Mucosa of stomach (tissue), 1 donor: ENCODE data around the gene TPRA1.
"Not testable (repeated sequence)": the region's sequence is repeated elsewhere in the genome, so short reads cannot be mapped to it uniquely, and the experiment has no call there.

Source experiments
- H3K27me3 ChIP-seq: one replicate; pipeline ENCODE4 v1.7.0; 2013; ENCODE audit warnings: mild to moderate bottlenecking, low read length; ENCODE audit not compliant: control insufficient read depth, insufficient read depth
- H3K36me3 ChIP-seq: one replicate; pipeline ENCODE4 v1.7.0; 2013; ENCODE audit warnings: low read length; ENCODE audit not compliant: control insufficient read depth, insufficient read depth
- H3K4me1 ChIP-seq: one replicate; pipeline ENCODE4 v1.7.0; 2013; ENCODE audit warnings: mild to moderate bottlenecking, low read length; ENCODE audit not compliant: control insufficient read depth, insufficient read depth
- H3K4me3 ChIP-seq: one replicate; pipeline ENCODE4 v1.7.0; 2013; ENCODE audit warnings: low read length
- H3K9ac ChIP-seq: one replicate; pipeline ENCODE4 v1.7.0; 2013; ENCODE audit warnings: mild to moderate bottlenecking, low read length, moderate library complexity
- H3K9me3 ChIP-seq: one replicate; pipeline ENCODE4 v1.7.0; 2013; ENCODE audit warnings: mild to moderate bottlenecking, low read length, moderate library complexity; ENCODE audit not compliant: control insufficient read depth
- donor health status: Pancreatic carcinoma.

The TPRA1 gene

DNA sequence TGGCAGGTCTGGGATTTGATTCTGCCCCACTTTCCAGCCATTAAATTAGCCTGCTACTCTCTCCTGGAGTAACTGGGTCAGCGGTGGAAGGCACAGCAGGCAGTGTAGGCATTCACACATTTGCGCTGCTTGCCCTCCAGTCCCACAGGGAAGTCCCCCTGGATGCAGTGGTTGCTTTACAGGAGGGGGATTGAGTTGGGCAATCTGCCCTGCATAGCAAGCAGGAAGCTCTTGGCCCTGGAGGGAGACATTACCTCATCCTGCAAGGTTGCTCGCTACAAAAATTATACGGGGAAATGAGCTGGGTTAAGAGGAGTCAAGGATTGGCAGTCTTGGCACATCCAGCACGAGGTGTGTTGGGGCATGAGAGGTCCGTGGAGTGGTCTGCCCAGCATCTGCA is 22.4 kb upstream of the TPRA1 start:
- Histone ChIP-seq H3K27me3 (no peaks in the 10 kb centered on the region), H3K9me3 (no peaks in the 10 kb centered on the region), H3K4me1 (no peaks in the 10 kb centered on the region), H3K36me3 (no peaks in the 10 kb centered on the region), H3K9ac (no peak overlapping the region), H3K4me3 (no peak overlapping the region)

DNA sequence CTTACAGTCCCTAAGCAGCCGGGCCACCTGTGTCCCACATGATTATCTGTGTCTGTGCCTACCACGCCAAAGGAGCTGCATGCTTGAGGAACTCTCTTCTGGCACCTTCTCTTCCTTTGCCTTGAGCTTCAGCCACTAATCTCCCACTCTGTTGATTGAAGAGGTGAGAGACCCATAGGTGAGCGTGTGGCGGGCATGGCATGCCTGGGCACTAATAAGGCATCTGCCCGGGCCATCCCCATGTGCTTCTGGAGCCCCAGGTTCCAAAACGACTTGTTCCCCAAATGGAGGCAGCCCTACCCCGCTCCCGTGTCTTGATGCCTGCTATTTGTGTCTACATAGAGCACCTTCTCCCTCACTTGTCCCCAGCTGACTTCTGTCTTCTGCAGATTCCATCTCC is 20.7 kb upstream of the TPRA1 start:
- no peak overlapping the region for H3K9ac ChIP-seq
- no peaks in the 10 kb centered on the region for H3K4me1 ChIP-seq
- no peaks in the 10 kb centered on the region for H3K9me3 ChIP-seq
- no peaks in the 10 kb centered on the region for H3K36me3 ChIP-seq
- no peaks in the 10 kb centered on the region for H3K27me3 ChIP-seq
- no peak overlapping the region for H3K4me3 ChIP-seq

DNA sequence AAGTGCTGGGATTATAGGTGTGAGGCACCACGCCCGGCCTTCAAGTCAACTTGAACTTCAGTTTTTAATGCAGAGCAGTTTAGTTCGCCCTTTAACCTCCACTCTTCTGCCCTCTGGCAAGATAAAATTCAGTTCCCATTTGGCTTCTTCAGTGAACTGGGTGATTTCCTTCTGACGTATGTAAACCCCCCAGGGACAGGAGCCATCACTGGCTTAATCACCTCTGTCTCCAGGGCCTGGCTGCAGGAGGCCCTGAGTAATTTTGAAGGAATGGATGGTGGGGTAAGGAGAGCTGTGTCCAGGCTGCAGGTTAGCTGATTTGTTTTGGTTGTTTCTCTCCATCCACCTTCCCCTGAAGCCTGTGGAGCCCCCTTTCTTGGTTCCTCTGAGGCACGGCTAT is 19.6 kb upstream of the TPRA1 start:
- Histone ChIP-seq H3K9ac (no peak overlapping the region), H3K9me3 (no peaks in the 10 kb centered on the region), H3K4me1 (no peaks in the 10 kb centered on the region), H3K36me3 (no peaks in the 10 kb centered on the region), H3K27me3 (no peaks in the 10 kb centered on the region), H3K4me3 (no peak overlapping the region)

DNA sequence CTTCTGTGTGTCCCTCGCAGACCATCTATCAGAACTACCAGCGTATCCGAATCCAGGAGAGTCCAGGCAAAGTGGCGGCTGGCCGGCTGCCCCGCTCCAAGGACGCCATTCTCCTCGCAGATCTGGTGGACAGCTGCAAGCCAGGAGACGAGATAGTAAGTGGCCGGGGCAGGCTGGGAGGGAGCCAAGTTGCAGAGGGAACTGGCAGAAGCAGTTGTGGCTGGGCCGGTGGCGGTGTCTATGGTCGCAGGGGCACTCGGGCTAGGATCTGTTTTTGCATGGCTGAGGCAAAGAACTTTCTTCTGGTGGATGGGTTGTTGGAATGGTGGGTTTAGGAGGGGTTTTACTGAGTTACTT is 17.8 kb upstream of the TPRA1 start:
- Histone ChIP-seq H3K9me3 (no peaks in the 10 kb centered on the region), H3K4me1 (no peaks in the 10 kb centered on the region), H3K27me3 (no peaks in the 10 kb centered on the region), H3K4me3 (no peak overlapping the region), H3K9ac (no peak overlapping the region), H3K36me3 (no peaks in the 10 kb centered on the region)

DNA sequence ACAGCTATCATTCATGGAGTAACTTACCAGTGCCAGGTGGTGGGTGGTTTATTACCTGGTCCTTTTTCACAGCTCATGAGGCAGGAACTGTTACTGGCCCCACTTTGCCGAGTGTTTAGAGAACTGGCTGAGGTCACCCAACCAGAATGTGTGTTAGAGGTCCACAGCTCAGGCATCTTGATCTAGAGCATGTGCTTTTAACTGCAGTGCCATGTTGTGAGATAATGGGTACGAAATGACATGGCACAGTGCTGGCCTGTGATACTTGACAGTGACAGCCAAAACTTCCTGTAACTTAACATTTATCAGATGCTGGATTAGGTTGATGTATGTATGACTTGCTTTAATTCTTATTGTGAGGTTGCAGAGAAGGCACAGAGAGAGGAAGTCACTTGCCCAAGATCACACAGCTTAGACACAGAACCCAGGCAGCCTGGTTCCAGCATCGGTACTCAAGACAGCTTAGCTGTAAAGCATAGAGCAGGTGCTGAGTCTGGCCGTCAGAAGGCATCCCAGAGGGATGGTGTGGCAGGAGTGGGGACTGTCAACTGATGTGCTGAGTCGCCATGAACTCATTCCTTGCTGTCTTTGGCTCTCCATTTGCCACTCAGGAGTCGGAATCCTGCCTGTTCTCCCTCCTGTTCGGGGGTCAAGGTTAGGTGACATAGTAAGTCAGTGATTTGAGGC is 17.3 kb upstream of the TPRA1 start:
- Histone ChIP-seq H3K36me3 (no peaks in the 10 kb centered on the region), H3K4me3 (no peak overlapping the region), H3K9me3 (no peaks in the 10 kb centered on the region), H3K4me1 (no peaks in the 10 kb centered on the region), H3K9ac (no peak overlapping the region), H3K27me3 (no peaks in the 10 kb centered on the region)

DNA sequence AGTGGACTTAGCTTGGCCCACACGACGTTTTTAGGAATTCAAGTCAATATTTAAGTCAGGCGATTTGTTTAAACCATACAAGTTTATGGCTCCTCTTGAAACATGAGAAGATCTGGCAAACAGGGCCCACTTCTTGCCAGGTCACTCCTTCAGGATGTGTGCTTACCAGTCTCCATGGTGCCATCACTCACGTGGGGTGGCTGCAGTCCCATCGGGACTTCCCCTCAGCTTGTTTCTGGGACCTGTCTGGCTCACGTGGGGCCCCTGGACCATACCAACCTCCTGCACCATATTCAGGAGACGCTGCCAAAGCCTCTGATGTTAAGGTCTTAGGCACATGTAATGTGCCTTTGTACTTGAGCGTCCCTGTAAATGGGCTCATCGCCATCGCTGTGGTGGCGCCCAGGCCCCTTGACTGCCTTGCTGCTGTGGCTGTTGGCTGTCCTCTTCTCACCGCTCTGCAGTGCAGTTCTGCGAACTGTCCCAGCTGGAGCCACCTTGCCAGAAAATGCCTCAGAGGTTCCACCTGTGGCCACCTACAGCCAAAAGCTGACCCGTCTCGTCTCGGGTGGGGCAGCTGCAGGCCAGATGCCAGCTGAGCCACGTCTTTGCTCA is 16.6 kb upstream of the TPRA1 start:
- H3K9me3 ChIP-seq: no peaks in the 10 kb centered on the region
- H3K36me3 ChIP-seq: no peaks in the 10 kb centered on the region
- H3K4me3 ChIP-seq: no peak overlapping the region
- no peaks in the 10 kb centered on the region for H3K27me3 ChIP-seq
- H3K9ac ChIP-seq: no peak overlapping the region
- H3K4me1 ChIP-seq: no peaks in the 10 kb centered on the region

DNA sequence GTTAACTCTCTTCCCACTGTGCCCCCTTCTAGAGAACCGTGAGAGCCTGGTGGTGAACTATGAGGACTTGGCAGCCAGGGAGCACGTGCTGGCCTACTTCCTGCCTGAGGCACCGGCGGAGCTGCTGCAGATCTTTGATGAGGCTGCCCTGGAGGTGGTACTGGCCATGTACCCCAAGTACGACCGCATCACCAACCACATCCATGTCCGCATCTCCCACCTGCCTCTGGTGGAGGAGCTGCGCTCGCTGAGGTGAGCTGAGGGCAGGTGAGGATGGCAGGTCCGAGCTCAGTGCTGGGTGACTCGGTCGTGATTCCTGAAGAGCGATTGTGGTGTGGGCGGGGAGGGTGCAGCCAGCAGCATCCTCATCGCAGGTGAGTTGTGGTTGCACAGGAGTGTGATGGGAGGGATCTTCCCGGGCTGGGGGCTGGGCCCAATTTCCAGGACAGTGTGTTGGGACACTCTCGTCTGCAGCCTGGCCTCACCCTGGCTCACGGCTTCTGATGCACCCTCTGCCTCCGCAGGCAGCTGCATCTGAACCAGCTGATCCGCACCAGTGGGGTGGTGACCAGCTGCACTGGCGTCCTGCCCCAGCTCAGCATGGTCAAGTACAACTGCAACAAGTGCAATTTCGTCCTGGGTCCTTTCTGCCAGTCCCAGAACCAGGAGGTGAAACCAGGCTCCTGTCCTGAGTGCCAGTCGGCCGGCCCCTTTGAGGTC is 15.7 kb upstream of the TPRA1 start:
- H3K4me1 ChIP-seq: no peaks in the 10 kb centered on the region
- H3K36me3 ChIP-seq: no peaks in the 10 kb centered on the region
- no peak overlapping the region for H3K4me3 ChIP-seq
- H3K9ac ChIP-seq: no peak overlapping the region
- no peaks in the 10 kb centered on the region for H3K9me3 ChIP-seq
- H3K27me3 ChIP-seq: no peaks in the 10 kb centered on the region

DNA sequence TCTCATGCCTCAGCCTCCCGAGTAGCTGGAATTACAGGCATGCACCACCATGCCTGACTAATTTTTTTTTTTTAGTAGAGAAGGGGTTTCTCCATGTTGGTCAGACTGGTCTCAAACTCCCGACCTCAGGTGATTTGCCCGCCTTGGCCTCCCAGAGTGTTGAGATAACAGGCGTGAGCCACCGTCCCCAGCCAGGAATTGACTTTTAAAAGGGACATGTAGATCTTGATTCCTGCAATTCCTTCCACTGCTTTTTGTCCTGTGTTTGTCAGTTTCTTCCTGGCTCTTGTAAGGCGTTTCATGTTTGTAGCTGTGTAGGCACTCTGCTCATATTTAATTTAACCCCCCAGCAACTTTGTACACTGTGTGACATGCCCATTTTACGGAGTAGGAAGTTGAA is 15.0 kb upstream of the TPRA1 start:
- not testable (repeated sequence) for H3K4me3 ChIP-seq, H3K4me1 ChIP-seq, H3K9ac ChIP-seq, H3K36me3 ChIP-seq, H3K9me3 ChIP-seq, H3K27me3 ChIP-seq

DNA sequence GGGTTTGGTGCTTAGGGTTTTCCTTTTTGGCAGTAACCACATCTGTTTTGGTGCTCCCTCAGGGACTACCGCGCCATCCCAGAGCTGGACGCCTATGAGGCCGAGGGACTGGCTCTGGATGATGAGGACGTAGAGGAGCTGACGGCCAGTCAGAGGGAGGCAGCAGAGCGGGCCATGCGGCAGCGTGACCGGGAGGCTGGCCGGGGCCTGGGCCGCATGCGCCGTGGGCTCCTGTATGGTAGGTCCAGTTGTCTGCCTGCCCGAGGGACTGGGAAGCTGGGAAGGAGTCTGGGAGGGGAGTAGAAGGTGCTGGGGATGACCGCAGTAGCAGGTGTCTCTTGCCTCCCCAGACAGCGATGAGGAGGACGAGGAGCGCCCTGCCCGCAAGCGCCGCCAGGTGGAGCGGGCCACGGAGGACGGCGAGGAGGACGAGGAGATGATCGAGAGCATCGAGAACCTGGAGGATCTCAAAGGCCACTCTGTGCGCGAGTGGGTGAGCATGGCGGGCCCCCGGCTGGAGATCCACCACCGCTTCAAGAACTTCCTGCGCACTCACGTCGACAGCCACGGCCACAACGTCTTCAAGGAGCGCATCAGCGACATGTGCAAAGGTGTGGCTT is 14.1 kb upstream of the TPRA1 start:
- H3K36me3 ChIP-seq: no peaks in the 10 kb centered on the region
- H3K4me3 ChIP-seq: no peak overlapping the region
- H3K4me1 ChIP-seq: no peaks in the 10 kb centered on the region
- no peaks in the 10 kb centered on the region for H3K27me3 ChIP-seq
- no peak overlapping the region for H3K9ac ChIP-seq
- H3K9me3 ChIP-seq: no peaks in the 10 kb centered on the region

DNA sequence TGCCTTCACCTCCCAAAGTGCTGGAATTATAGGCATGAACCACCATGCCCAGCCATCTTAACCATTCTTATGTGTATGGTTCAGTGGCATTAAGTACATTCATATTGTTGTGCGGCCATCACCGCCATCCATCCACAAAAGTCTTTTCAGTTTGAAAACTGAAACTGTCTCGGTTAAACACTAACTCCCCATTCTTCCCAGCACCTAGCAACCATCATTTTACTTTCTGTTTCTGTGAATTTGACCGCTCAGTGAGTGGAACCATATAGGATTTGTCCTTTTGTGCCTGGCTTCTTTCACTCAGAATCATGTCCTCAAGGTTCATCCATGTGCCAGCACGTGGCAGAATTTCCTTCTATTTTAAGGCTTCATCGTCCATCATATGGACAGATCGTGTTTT is 13.5 kb upstream of the TPRA1 start:
- H3K27me3 ChIP-seq: no peaks in the 10 kb centered on the region
- H3K9ac ChIP-seq: no peak overlapping the region
- no peak overlapping the region for H3K4me3 ChIP-seq
- no peaks in the 10 kb centered on the region for H3K36me3 ChIP-seq
- no peaks in the 10 kb centered on the region for H3K9me3 ChIP-seq
- no peaks in the 10 kb centered on the region for H3K4me1 ChIP-seq

DNA sequence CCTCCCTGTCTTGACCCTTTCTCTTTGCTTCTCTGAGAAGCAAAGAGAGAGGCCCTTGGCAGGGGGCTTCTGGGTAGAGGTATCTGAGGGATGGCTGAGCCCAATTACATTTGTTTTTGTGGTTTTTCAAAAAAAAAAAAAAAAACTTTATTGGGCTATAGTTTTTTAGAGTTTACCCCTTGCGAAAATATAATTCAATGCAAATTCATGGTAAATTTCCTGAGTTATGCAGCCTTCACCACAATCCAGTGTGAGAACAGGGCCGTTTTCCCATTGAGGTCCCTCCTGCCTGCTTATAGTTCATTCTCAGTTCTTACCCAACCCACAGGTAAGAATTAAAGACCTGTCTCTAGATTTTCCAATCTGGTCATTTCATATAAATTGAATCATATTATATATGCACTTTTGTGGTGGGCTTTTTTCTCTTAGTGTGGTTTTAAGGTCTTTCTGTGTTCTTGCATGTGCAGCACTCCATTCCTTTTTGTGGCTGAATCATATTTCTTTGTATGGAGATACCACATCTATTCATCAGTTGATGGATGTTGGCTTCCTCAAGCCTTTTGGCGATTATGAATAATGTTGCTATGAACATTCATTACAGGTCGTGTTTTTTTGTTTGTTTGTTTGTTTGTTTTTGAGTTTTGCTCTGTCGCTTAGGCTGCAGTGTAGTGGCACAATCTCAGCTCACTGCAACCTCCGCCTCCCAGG is 10.4 kb upstream of the TPRA1 start:
- H3K9me3 ChIP-seq: no peaks in the 10 kb centered on the region
- H3K27me3 ChIP-seq: no peaks in the 10 kb centered on the region
- H3K4me1 ChIP-seq: peaks cover 6% of the 10 kb centered on the region
- H3K4me3 ChIP-seq: no peak overlapping the region
- H3K36me3 ChIP-seq: no peaks in the 10 kb centered on the region
- no peak overlapping the region for H3K9ac ChIP-seq
